CD8-positive, alpha-beta memory T cell (primary cell): ENCODE results near the gene TBC1D14. TPM values are rescaled to one million over a fixed set of nuclear protein-coding genes. Genes with fewer than 3 reads are reported as not detected.

Experiments used
- CTCF ChIA-PET: fragments of 350-600 bp; sonication (Branson Sonifier 250); formaldehyde crosslinking; loops from one replicate; lab custom pipeline; 2021; ENCODE audit warnings: antibody characterized with exemption; lab: Charles Lee
- POLR2A ChIA-PET: fragments of 350-600 bp; sonication (Branson Sonifier 250); formaldehyde crosslinking; loops from one replicate; lab custom pipeline; 2021; ENCODE audit warnings: antibody characterized with exemption; lab: Charles Lee
- DNase-seq, 5 donors: peaks; one replicate each; pipeline versions ENCODE4 v3.0.0 to v3.0.0-alpha.2; 2020 to 2022; ENCODE audit warnings: mixed read lengths in 1 of 5
- H3K27ac ChIP-seq: one replicate; pipeline ENCODE4 v1.7.0; 2013; ENCODE audit warnings: low read depth, mild to moderate bottlenecking, low read length, moderate library complexity
- H3K27me3 ChIP-seq: 2 replicates; pipeline ENCODE4 v1.7.0; 2013; ENCODE audit warnings: low read length, mild to moderate bottlenecking; ENCODE audit not compliant: insufficient read depth, poor library complexity, severe bottlenecking
- H3K36me3 ChIP-seq: 2 replicates; pipeline ENCODE4 v1.7.0; 2013; ENCODE audit warnings: mild to moderate bottlenecking, low read length, moderate library complexity; ENCODE audit not compliant: insufficient read depth
- H3K4me1 ChIP-seq: 2 replicates; pipeline ENCODE4 v1.7.0; 2013; ENCODE audit warnings: mild to moderate bottlenecking, low read length, moderate library complexity; ENCODE audit not compliant: insufficient read depth
- H3K4me3 ChIP-seq: 2 replicates; pipeline ENCODE4 v1.7.0; 2013; ENCODE audit warnings: mild to moderate bottlenecking, low read length
- H3K9me3 ChIP-seq: 2 replicates; pipeline ENCODE4 v1.7.0; 2013; ENCODE audit warnings: mild to moderate bottlenecking, low read length
- H3K27ac Mint-ChIP-seq, 8 donors: one replicate each; pipeline ENCODE4 v1.8.0; 2020 to 2021; ENCODE audit warnings: mixed read lengths in 8 of 8, mild to moderate bottlenecking in 6 of 8, inconsistent platforms in 3 of 8, moderate library complexity in 3 of 8
- H3K27me3 Mint-ChIP-seq, 2 donors: one replicate each; pipeline ENCODE4 v1.8.0; 2020 to 2021; ENCODE audit warnings: mixed read lengths in 2 of 2, mild to moderate bottlenecking in 1 of 2, moderate library complexity in 1 of 2
- H3K36me3 Mint-ChIP-seq, 3 donors: one replicate each; pipeline ENCODE4 v1.8.0; 2020 to 2021; ENCODE audit warnings: mixed read lengths in 3 of 3, inconsistent platforms in 1 of 3, mild to moderate bottlenecking in 1 of 3
- H3K4me1 Mint-ChIP-seq, 3 donors: one replicate each; pipeline ENCODE4 v1.8.0; 2020 to 2021; ENCODE audit warnings: mixed read lengths in 3 of 3, inconsistent platforms in 1 of 3, mild to moderate bottlenecking in 1 of 3
- H3K4me3 Mint-ChIP-seq, 7 donors: one replicate each; pipeline ENCODE4 v1.8.0; 2020 to 2021; ENCODE audit warnings: mixed read lengths in 7 of 7, mild to moderate bottlenecking in 6 of 7, moderate library complexity in 4 of 7, inconsistent platforms in 2 of 7
- H3K9me3 Mint-ChIP-seq, 5 donors: one replicate each; pipeline ENCODE4 v1.8.0; 2020 to 2022; ENCODE audit warnings: mixed read lengths in 5 of 5, mild to moderate bottlenecking in 3 of 5, moderate library complexity in 2 of 5, inconsistent platforms in 1 of 5
- polyA plus RNA-seq: library from polyadenylated mRNA; unstranded; fragments of 300-500 nt; fragmentation: Illumina TruSeq; gene quantifications from one replicate; pipeline ENCODE4 v1.2.3, GENCODE V29; 2021
- total RNA-seq, 2 experiments: library from RNA; stranded (reverse); gene quantifications; one replicate each; pipeline ENCODE4 v1.2.3, GENCODE V29; 2021

The TBC1D14 gene
- total and polyA plus RNA-seq, 3 experiments from 2014 or later, result 38.0 to 48.5 (median 43.7) TPM

DNA sequence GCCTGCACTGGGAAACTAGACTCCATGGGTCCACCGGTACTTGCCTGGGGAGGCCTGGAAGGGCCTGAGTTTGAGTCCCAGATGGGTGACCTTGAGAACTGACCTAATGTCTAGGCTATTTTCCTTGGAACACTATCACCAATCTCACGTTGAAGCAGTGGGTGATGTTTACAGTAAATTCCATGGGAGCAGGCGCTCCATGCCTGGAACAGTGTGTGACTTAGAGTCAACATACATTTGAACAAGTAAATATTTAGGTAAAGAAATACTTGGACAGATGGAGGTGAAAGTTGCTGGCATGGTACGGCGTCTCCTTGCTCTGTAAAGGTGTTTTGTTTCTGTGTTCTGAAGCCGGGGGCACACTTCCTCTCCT, 47.5 kb downstream of the TBC1D14 start:
- peak overlapping the region in 5 of 8 donors; percentile 3 to 90 (median 43) for H3K27ac Mint-ChIP-seq
- ChIA-PET CTCF (interaction anchor here (0.9 to 1.2 kb wide), 2 partner anchors 12 to 17 kb away, joined by 3 to 4 read pairs; no protein-coding TSS in a partner anchor), POLR2A (interaction anchor here (0.6 kb wide), 1 partner anchor 30 kb away, joined by 3 read pairs; no protein-coding TSS in a partner anchor)
- DNase-seq, result no peak
- no peaks in the 10 kb centered on the region for H3K36me3 ChIP-seq
- H3K27me3 ChIP-seq, result no peaks in the 10 kb centered on the region
- H3K36me3 Mint-ChIP-seq, result peaks cover 0 to 10% (median 0%) of the 10 kb centered on the region in 3 donors
- H3K4me1 ChIP-seq, result peaks cover 11% of the 10 kb centered on the region
- no peak overlapping the region for H3K4me3 ChIP-seq
- H3K4me3 Mint-ChIP-seq, result no peak overlapping the region
- no peaks in the 10 kb centered on the region for H3K9me3 Mint-ChIP-seq
- H3K4me1 Mint-ChIP-seq, result peaks cover 37 to 66% (median 45%) of the 10 kb centered on the region in 3 donors
- peaks cover 0 to 1% of the 10 kb centered on the region in 2 donors for H3K27me3 Mint-ChIP-seq
- no peak overlapping the region for H3K27ac ChIP-seq
- no peaks in the 10 kb centered on the region for H3K9me3 ChIP-seq

DNA sequence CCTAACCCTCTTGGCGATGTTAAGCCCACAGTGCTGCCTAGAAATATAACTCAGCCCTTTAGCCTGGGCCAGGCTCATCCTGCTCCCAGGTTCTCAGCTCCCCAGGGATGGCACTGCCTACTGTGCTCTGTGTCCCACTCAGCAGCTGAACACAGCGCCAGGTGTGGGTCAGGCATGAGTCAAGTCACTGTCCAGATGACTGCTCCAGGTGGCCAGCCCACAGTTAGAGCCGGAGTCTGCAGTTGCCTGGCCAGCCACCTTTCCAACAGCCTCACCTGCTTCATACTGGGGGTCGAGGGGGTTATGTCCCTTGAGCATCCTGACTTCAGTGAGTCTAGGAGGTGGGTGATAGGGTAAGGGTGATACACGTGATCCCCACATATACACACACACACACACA, 48.4 kb downstream of the TBC1D14 start:
- CTCF ChIA-PET, result no interaction called here

GRCh38 chr4:6959261-6959660, 49.6 kb downstream of the TBC1D14 start:
- no peak overlapping the region for H3K27ac ChIP-seq
- Mint-ChIP-seq H3K27ac (peak overlapping the region in 1 of 8 donors; percentile 54), H3K4me1 (peaks cover 43 to 75% (median 48%) of the 10 kb centered on the region in 3 donors), H3K36me3 (peaks cover 0 to 10% (median 2%) of the 10 kb centered on the region in 3 donors), H3K27me3 (peaks cover 0 to 1% of the 10 kb centered on the region in 2 donors), H3K9me3 (no peaks in the 10 kb centered on the region), H3K4me3 (no peak overlapping the region)
- H3K36me3 ChIP-seq, result no peaks in the 10 kb centered on the region
- no peak for DNase-seq
- ChIA-PET POLR2A (interaction anchor here (0.7 kb wide), 1 partner anchor 53 kb away, joined by 3 read pairs; no protein-coding TSS in a partner anchor), CTCF (no interaction called here)
- H3K9me3 ChIP-seq, result no peaks in the 10 kb centered on the region
- no peaks in the 10 kb centered on the region for H3K27me3 ChIP-seq
- no peak overlapping the region for H3K4me3 ChIP-seq
- peaks cover 8% of the 10 kb centered on the region for H3K4me1 ChIP-seq

More for the DNA sequence above, 48.4 kb downstream of the TBC1D14 start:
- no peak overlapping the region for H3K4me3 Mint-ChIP-seq
- POLR2A ChIA-PET, result no interaction called here
- H3K9me3 Mint-ChIP-seq, result no peaks in the 10 kb centered on the region
- peaks cover 0 to 1% of the 10 kb centered on the region in 2 donors for H3K27me3 Mint-ChIP-seq
- H3K27me3 ChIP-seq, result no peaks in the 10 kb centered on the region
- H3K27ac ChIP-seq, result no peak overlapping the region
- peaks cover 5% of the 10 kb centered on the region for H3K4me1 ChIP-seq
- H3K36me3 Mint-ChIP-seq, result peaks cover 0 to 10% (median 0%) of the 10 kb centered on the region in 3 donors
- H3K4me3 ChIP-seq, result no peak overlapping the region
- H3K4me1 Mint-ChIP-seq, result peaks cover 39 to 68% (median 45%) of the 10 kb centered on the region in 3 donors
- H3K36me3 ChIP-seq, result no peaks in the 10 kb centered on the region
- DNase-seq, result no peak
- H3K27ac Mint-ChIP-seq, result peak overlapping the region in 1 of 8 donors; percentile 68
- no peaks in the 10 kb centered on the region for H3K9me3 ChIP-seq

GRCh38 chr4:6960154-6960553, 50.5 kb downstream of the TBC1D14 start:
- H3K4me3 Mint-ChIP-seq, result no peak overlapping the region
- H3K27me3 Mint-ChIP-seq, result peaks cover 0 to 1% of the 10 kb centered on the region in 2 donors
- peaks cover 42 to 75% (median 51%) of the 10 kb centered on the region in 3 donors for H3K4me1 Mint-ChIP-seq
- CTCF ChIA-PET, result interaction anchor here (0.9 kb wide), 1 partner anchor 48 kb away, joined by 3 read pairs; no protein-coding TSS in a partner anchor
- DNase-seq, result no peak
- POLR2A ChIA-PET, result interaction anchor here (0.6 kb wide), 1 partner anchor 50 kb away, joined by 3 read pairs; the partner anchor contains the start of gene TBC1D14
- no peak overlapping the region for H3K4me3 ChIP-seq
- H3K27ac ChIP-seq, result no peak overlapping the region
- no peaks in the 10 kb centered on the region for H3K9me3 ChIP-seq
- no peaks in the 10 kb centered on the region for H3K27me3 ChIP-seq
- no peaks in the 10 kb centered on the region for H3K36me3 ChIP-seq
- H3K9me3 Mint-ChIP-seq, result no peaks in the 10 kb centered on the region
- H3K4me1 ChIP-seq, result peaks cover 10% of the 10 kb centered on the region
- peaks cover 0 to 7% (median 3%) of the 10 kb centered on the region in 3 donors for H3K36me3 Mint-ChIP-seq
- peak overlapping the region in 2 of 8 donors; percentile 24 to 50 for H3K27ac Mint-ChIP-seq

GRCh38 chr4:6960628-6961412, 51.2 kb downstream of the TBC1D14 start:
- POLR2A ChIA-PET, result interaction anchor here (0.6 kb wide), 1 partner anchor 51 kb away, joined by 3 read pairs; the partner anchor contains the start of gene TBC1D14
- no peaks in the 10 kb centered on the region for H3K27me3 ChIP-seq
- peaks cover 10% of the 10 kb centered on the region for H3K4me1 ChIP-seq
- Mint-ChIP-seq H3K9me3 (no peaks in the 10 kb centered on the region), H3K27me3 (no peaks in the 10 kb centered on the region), H3K4me3 (no peak overlapping the region), H3K4me1 (peaks cover 41 to 76% (median 52%) of the 10 kb centered on the region in 3 donors), H3K36me3 (peaks cover 0 to 7% (median 3%) of the 10 kb centered on the region in 3 donors), H3K27ac (peak overlapping the region in 2 of 8 donors; percentile 14 to 36)
- no peak overlapping the region for H3K27ac ChIP-seq
- no peaks in the 10 kb centered on the region for H3K9me3 ChIP-seq
- no peaks in the 10 kb centered on the region for H3K36me3 ChIP-seq
- CTCF ChIA-PET, result interaction anchor here (0.9 to 1.7 kb wide), 2 partner anchors 14 to 49 kb away, joined by 3 to 4 read pairs; no protein-coding TSS in a partner anchor
- DNase-seq, result no peak
- no peak overlapping the region for H3K4me3 ChIP-seq

GRCh38 chr4:6961496-6962210, 52.0 kb downstream of the TBC1D14 start:
- peak overlapping the region in 1 of 7 donors; percentile 40 for H3K4me3 Mint-ChIP-seq
- no peak for DNase-seq
- Histone ChIP-seq H3K9me3 (no peaks in the 10 kb centered on the region), H3K27me3 (no peaks in the 10 kb centered on the region), H3K36me3 (no peaks in the 10 kb centered on the region), H3K4me1 (peaks cover 10% of the 10 kb centered on the region), H3K4me3 (no peak overlapping the region), H3K27ac (no peak overlapping the region)
- peaks cover 38 to 72% (median 51%) of the 10 kb centered on the region in 3 donors for H3K4me1 Mint-ChIP-seq
- H3K27me3 Mint-ChIP-seq, result no peaks in the 10 kb centered on the region
- peaks cover 0 to 5% (median 3%) of the 10 kb centered on the region in 3 donors for H3K36me3 Mint-ChIP-seq
- no peaks in the 10 kb centered on the region for H3K9me3 Mint-ChIP-seq
- ChIA-PET POLR2A (no interaction called here), CTCF (interaction anchor here (1.7 kb wide), 1 partner anchor 13 kb away, joined by 4 read pairs; no protein-coding TSS in a partner anchor)
- peak overlapping the region in 3 of 8 donors; percentile 43 to 68 (median 47) for H3K27ac Mint-ChIP-seq

DNA sequence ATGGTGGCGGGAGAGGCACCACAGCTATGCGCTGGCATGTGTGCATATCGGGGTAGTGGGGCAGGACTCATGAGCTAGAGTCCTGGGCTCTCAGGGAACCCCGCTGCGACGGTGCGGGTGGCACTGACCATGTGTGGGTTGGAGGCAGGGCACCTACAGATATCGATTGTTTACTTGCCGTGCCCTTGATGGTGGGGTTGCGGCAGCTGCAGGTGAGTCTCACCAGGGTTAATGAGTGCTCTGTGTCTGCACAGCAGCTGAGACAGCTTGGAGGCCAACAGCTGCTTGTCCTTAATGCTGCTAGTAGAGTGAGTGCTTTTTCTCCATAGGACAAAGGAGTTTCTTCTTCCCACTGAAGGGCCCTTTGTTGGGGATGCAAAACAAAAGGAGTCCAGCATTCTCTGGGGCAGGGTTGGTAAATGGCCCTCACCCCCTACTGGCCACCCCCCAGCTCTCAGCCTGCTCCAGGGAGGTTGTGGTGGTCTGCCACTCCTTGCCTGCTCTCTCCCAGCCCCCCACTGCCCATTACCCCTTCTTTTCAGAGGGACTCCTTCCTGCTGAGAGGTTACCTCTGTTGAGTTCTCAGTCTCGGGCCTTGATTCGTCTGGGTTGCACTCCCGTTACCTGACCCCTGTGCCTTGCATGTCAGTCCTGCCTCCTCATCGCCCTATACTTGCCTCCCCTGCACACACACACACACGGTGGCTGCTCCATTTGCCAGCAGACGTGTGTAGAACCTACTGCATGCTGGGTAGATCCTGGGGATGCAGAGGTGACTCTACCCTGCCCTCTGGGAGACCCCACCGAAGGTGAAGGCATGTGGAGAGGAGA, 52.8 kb downstream of the TBC1D14 start:
- Histone ChIP-seq H3K36me3 (no peaks in the 10 kb centered on the region), H3K4me1 (peaks cover 10% of the 10 kb centered on the region), H3K4me3 (no peak overlapping the region), H3K9me3 (no peaks in the 10 kb centered on the region), H3K27ac (no peak overlapping the region), H3K27me3 (no peaks in the 10 kb centered on the region)
- CTCF ChIA-PET, result interaction anchor here (1.7 kb wide), 1 partner anchor 12 kb away, joined by 4 read pairs; no protein-coding TSS in a partner anchor
- H3K27ac Mint-ChIP-seq, result peak overlapping the region in 4 of 8 donors; percentile 43 to 64 (median 51)
- no peaks in the 10 kb centered on the region for H3K9me3 Mint-ChIP-seq
- POLR2A ChIA-PET, result interaction anchor here (1.1 kb wide), 1 partner anchor 24 kb away, joined by 4 read pairs; no protein-coding TSS in a partner anchor
- H3K27me3 Mint-ChIP-seq, result no peaks in the 10 kb centered on the region
- peaks cover 39 to 69% (median 44%) of the 10 kb centered on the region in 3 donors for H3K4me1 Mint-ChIP-seq
- no peak overlapping the region for H3K4me3 Mint-ChIP-seq
- DNase-seq, result no peak
- H3K36me3 Mint-ChIP-seq, result peaks cover 0 to 9% (median 3%) of the 10 kb centered on the region in 3 donors
